NB4 (cell line): Measurements from ENCODE around the gene MSI2.

Source experiments
- DNase-seq: peaks from one replicate; pipeline ENCODE4 v3.0.0; 2010; ENCODE audit warnings: low read depth
- H3K4me3 ChIP-seq: one replicate; pipeline ENCODE4 v1.5.1; 2011; ENCODE audit warnings: mild to moderate bottlenecking, low read depth, low read length, moderate library complexity
- CTCF ChIP-seq: IDR thresholded peaks from one replicate; pipeline ENCODE4 v1.5.1; 2012; ENCODE audit warnings: low read depth, low read length
- MAX ChIP-seq: IDR thresholded peaks from 2 replicates; pipeline ENCODE4 v1.6.1; 2011; ENCODE audit warnings: low read depth, low read length
- MYC ChIP-seq: IDR thresholded peaks from 2 replicates; pipeline ENCODE4 v1.6.1; 2011; ENCODE audit warnings: low read depth, low read length
- POLR2A ChIP-seq: IDR thresholded peaks from 2 replicates; pipeline ENCODE4 v1.6.1; 2011; ENCODE audit warnings: mild to moderate bottlenecking; ENCODE audit not compliant: insufficient read length; ENCODE audit errors: extremely low read depth

MSI2 gene

GRCh38 chr17:57255776-57256681 lies at the start of gene MSI2:
TSS of gene MSI2 (plus strand) at chr17:57256523. CDS start at chr17:57256743, 220 bp downstream.
- DNase-seq: peak; percentile 77
- H3K4me3 ChIP-seq: peak within 1 kb of the TSS; percentile 67
- TF ChIP-seq MAX: peak; percentile 67; the same call in 1 of the 2 replicates
- no peak for TF ChIP-seq CTCF

GRCh38 chr17:57206928-57207327 lies 49.4 kb upstream of the MSI2 start:
- no peak for TF ChIP-seq POLR2A
- TF ChIP-seq MAX: no peak
- no peak for TF ChIP-seq MYC
- H3K4me3 ChIP-seq: no peak overlapping the region
- no peak for DNase-seq

- no peak overlapping the region for H3K4me3 ChIP-seq
- no peak for DNase-seq
- TF ChIP-seq POLR2A (no peak), MAX (no peak), MYC (no peak), CTCF (no peak)
Measured at GRCh38 chr17:57207396-57207795, 48.9 kb upstream of the MSI2 start.

GRCh38 chr17:57210224-57210553 lies 46.1 kb upstream of the MSI2 start:
- H3K4me3 ChIP-seq: no peak overlapping the region
- TF ChIP-seq POLR2A: no peak
- no peak for TF ChIP-seq MAX
- TF ChIP-seq MYC: no peak
- no peak for TF ChIP-seq CTCF
- DNase-seq: no peak

GRCh38 chr17:57210972-57211411 lies 45.3 kb upstream of the MSI2 start:
- DNase-seq: no peak
- TF ChIP-seq MAX (no peak), MYC (no peak), POLR2A (no peak), CTCF (no peak)
- H3K4me3 ChIP-seq: no peak overlapping the region

GRCh38 chr17:57211543-57211942 lies 44.8 kb upstream of the MSI2 start:
- no peak overlapping the region for H3K4me3 ChIP-seq
- no peak for TF ChIP-seq CTCF
- TF ChIP-seq MAX: no peak
- TF ChIP-seq MYC: no peak
- no peak for TF ChIP-seq POLR2A
- no peak for DNase-seq
